Testis (tissue), 2 donors: ENCODE data around the gene IRF2BPL.

Experiments used
- CTCF ChIP-seq, 3 experiments: fragments of 450-650 bp in 2 of 3; fragments of 200-600 bp in 1 of 3; sonication (generic) in 1 of 3; IDR thresholded peaks; one replicate each; pipeline ENCODE4 v1.5.1; 2016 to 2019; ENCODE audit warnings: antibody characterized with exemption in 3 of 3, mild to moderate bottlenecking in 2 of 3, moderate library complexity in 1 of 3
- POLR2A ChIP-seq: fragments of 450-650 bp; IDR thresholded peaks from one replicate; pipeline ENCODE4 v1.6.1; 2017; ENCODE audit warnings: antibody characterized with exemption, mild to moderate bottlenecking, moderate library complexity

- TF ChIP-seq CTCF (IDR thresholded peaks at IDR 0.05): no peak
- TF ChIP-seq POLR2A: no peak
These were observed 8.9 kb upstream of the IRF2BPL start for GRCh38 chr14:77037215-77037937.
